Activated CD8-positive, alpha-beta memory T cell treated with anti-CD3 and anti-CD28 coated beads, Interleukin-2, amount 50 U/mL, for 1 hour (primary cell): Measurements from ENCODE around the gene VSIG10L2.

ENCODE experiments used
- DNase-seq: peaks from one replicate; pipeline ENCODE4 v3.0.0-alpha.2; 2020; ENCODE audit errors: extremely low read depth

Gene VSIG10L2

GRCh38 chr11:125929445-125930075 lies 16.3 kb upstream of the VSIG10L2 start:
- no peak for DNase-seq

DNA sequence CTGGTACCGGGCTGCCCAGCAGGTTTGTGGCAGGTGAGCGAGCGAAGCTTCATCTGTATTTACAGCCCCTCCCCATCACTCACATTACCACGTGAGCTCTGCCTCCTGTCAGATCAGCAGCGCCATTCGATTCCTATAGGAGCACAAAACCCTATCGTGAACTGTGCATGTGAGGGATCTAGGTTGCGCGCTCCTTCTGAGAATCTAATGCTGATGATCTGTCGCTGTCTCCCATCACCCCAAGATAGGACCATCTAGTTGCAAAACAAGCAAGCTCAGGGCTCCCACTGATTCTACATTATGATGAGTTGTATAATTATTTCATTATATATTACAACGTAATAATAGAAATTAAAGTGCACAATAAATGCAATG lies 15.8 kb upstream of the VSIG10L2 start:
- DNase-seq = no peak

- DNase-seq = no peak
These were observed 14.7 kb upstream of the VSIG10L2 start for GRCh38 chr11:125931116-125931515.

DNA sequence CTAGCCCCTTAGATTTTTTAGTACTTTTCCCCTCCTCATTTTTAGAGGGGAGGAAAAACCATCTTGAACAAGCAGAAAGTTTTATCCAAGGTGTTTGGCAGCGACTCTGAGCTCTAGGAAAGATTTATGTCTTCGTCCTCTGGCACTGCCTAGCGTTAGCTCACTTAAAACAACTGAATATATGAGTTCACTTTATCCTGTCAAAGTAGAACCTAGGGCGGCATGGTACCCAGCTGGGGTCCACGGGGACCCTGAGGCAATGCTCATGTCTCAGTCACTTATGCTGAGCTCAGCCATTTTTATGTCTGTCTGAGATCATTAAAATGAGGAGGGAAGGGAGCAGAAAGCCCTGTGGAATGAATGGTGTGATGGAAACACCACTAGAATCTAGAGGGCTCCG lies 14.2 kb upstream of the VSIG10L2 start:
- no peak for DNase-seq

DNA sequence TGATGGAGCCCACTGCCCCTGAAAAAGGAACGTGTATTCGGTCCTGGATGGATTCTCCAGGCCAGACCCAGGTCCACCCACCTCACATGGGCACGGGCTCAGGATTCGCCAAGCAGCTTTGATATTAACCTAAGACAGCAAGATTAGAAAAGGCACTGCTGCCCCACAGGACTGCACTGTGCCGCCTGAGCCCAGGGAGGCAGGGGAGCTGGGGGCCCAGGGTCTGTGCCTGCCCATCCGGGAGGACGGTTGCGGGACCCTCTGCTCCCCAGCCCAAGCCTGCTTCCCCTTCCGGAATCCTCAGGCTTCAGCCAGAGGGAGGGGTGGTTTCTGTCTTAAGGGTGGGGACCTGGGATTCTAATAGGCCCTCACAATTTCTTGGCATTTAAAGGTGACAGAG lies 13.5 kb upstream of the VSIG10L2 start:
- no peak for DNase-seq

DNA sequence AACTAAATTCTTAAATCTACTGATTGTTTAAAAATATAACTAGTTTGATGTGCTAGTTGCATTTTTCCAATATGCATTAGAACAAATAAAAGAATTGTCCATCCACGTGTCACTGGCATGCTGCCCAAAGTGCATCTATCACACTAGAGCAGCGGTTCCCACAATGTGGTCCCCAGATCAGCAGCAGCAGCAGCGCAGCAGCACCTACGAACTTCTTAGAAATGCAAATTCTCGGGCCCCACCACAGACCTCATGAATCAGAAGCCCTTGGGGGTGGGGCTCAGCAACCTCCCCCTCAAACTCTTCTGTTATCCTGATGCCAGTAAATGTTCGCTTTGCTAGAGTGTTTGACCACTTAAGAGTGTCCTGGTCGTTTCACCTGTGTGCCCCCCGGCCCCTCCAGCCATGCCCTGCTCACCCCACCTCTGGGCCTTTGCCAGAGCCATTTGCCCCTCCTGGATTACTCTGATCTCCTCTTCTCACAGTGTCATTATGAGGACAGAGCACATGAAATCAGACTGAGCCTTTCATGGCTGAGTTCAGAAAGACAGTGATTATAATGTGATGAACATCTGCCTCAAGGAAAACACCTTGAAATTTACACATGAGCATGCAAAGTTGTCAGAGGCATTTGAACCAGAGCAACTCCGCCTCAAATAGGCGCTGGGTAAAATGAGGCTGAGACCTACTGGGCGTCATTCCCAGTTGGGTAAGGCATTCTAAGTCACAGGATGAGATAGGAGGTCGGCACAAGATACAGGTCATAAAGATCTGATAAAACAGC lies 12.6 kb upstream of the VSIG10L2 start:
- no peak for DNase-seq

DNA sequence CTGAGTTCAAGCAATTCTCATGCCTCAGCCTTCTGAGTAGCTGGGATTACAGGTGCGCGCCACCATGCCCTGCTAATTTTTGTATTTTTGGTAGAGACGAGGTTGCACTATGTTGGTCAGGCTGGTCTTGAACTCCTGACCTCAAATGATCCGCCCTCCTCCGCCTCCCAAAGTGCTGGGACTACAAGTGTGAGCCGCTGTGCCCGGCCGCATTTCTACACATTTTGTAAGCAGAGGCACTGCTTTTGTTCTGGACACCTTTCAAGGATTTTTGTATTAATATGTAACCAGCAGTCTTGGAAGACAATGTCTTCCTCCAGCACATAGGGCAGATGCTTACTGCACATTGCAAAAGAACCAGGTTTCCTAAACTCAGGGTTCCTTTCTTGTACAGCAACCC lies 11.4 kb upstream of the VSIG10L2 start:
- DNase-seq = no peak

- DNase-seq = no peak
These were observed 10.8 kb upstream of the VSIG10L2 start for GRCh38 chr11:125935056-125935455.

DNA sequence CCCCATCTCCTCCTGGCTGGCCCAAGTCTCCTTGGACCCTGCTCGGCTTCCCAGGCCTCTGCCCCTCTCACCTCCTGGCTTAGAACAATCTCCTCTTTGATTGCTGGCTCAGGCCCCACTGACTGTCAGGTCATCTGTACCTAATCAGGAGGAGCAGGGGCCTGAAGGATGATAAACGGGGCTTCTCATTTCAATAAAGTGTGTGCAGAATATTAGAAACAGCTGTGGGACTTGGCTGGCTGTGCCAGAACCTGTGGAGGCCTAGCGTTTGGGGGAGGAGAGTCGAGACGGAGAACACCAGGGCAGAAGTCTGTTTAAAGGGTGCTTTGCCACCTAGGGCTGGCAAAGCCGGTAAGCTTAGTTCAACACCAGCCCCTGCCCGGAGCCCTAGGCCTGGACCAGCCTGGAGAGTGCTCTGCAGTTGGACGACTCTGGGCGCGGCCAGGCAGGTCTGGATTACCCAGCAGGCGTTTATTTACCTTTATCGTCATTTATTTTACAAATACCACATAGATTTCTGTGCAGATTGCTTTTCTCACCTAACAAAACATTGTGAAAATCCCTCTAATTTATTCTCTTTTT lies 10.1 kb upstream of the VSIG10L2 start:
- no peak for DNase-seq

DNA sequence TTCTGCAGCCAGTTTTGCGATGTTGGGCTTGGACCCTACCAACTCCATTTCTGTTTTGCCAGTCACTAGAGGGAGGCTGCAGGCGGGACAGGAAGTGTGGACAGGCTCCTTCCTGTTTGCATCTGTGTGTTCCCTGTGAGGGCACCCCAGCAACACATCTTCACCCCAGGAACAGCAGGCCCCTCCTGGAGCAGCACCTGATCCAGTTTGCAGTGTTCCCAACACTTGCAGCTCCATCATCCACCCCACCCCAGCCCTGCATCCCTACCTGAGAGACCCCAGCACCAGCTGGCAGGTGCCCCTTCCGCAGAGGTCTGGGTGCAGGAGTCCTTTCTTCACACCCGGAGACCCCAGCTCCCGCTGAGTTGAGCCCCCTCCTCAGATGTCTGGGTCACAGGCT lies 7.4 kb upstream of the VSIG10L2 start:
- DNase-seq = no peak

GRCh38 chr11:125939081-125939521 lies 6.7 kb upstream of the VSIG10L2 start:
- DNase-seq = no peak

DNA sequence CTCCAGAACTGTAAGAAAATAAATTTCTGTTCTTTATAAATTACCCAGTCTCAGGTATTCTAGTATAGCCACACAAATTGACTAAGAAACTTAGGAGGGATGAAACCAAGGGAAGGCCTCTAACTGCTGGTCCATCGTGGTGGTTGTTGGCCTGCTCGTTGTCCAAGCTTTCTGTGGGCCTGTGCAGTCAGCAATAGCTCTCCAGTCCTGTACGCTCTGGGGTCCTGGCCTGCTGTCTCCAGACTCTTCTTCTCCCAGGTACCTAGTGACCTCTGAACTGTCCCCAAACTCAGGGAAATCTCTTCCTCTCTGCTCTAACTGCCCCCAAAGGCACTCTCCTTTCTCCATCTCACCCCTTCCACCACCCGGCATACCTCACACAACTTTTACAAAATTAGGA lies 5.7 kb upstream of the VSIG10L2 start:
- DNase-seq = no peak

- DNase-seq = no peak
These were observed 4.6 kb upstream of the VSIG10L2 start for GRCh38 chr11:125941267-125941618.

DNA sequence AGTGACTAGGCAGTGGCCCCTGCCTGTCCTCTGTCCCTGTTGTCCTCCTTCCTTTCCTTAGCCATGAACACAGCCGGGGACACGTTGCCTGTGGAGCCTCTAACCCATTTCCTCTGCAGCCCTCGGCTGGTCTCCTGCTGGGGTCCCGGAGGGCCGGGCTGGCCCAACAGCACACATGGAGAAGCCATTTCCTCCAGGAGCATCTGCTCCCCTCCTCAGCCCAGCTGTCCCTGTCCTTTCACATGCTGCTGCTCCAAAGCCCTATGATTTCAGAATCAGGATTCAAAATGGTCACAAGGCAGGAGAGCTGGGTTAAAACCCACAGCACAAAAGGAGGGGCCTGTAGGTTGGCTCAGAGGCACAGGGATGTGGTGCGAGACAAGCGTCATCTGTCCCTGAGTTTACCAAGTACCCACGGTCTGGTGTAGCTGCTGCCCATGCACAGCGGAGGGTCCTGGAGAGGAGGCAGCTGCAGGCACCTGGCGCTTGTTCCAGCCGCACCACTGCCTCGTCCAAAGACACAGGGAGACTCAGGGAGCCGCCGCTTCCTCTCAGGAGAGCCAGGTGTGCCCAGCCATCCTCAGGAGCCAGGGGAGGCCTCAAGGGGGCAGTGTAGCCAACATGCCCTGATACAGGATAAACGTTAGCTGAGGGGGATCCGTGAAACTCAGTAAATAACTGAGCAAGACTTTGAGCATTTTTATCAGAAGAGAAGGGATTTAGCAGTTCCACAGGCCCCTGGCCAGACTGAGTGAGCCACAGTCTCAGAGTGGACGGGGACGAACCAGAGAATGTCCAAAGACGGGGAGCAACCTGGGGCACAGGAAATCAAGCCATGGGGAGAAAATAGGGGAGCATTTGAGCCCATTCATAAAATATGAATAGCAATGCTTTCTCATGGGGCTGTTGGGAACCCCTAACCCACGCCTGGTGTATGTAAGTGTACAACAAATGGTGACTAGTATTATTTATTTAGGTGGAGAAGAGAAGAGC lies 3.9 kb upstream of the VSIG10L2 start:
- DNase-seq = no peak

DNA sequence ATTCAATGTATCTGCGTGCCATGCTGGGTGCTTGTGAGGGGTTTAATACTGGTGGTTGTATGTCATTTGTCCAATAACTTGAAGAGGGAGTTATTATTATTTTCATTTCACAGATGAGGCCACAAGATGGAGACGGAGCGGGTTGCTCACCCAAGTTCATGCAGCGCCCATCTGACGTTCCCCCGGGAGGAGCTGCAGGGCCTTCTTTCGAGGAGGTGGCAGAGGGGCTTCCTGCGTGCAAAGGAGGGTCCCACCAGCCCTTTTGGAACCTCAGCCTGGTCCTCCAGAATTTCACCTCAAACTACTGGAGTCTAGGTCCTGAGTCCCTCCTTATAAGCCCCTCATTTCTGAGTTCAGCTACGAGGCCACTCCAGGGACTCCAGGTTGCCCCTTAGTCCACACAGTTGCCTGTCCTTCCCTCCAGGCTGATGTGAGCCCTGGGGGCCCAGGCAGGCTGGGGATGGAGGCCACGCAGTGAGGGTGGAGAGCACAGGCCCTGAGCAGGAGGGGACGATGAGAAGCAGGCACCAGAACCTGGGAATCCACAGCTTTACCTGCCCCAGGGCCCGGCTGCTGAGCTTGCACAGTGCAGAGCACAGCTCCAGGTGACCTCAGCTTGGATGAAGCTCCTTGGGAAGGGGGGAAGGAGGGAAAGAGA lies 2.9 kb upstream of the VSIG10L2 start:
- no peak for DNase-seq

DNA sequence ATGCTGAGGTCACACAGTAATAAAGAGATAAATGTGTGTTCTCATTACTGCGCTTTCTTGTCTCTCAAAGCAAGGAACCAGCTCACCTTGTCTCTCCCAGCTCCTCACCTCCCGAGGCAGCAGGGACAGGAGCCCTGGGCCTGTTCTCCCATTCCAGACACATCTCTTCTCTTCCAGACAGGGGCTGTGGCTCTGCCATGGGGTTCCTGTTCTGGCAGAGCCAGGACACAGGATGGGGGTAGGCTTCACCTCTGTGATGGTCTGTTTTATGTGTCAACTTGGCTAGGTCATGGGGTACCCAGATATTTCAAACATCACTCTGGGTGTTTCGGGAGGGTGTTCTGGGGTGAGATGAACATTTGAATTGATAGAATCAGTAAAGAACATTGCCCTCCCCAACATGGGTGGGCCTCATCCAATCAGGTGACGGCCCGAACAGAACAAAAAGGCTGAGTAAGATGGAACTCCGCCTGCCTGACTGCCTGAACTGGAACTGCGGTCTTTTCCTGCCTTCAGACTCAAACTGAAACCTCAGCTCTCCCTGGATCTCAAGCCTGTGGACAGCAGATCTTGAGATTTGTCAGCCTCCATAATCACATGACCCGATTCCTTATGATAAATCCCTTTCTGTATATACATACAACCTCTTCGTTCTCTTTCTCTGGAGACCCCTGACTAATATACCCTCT lies 2.0 kb upstream of the VSIG10L2 start:
- no peak for DNase-seq

- DNase-seq = no peak
These were observed 1.4 kb upstream of the VSIG10L2 start for GRCh38 chr11:125944350-125945010.

- DNase-seq = no peak
These were observed 640 bp upstream of the VSIG10L2 start for GRCh38 chr11:125945011-125945796.

DNA sequence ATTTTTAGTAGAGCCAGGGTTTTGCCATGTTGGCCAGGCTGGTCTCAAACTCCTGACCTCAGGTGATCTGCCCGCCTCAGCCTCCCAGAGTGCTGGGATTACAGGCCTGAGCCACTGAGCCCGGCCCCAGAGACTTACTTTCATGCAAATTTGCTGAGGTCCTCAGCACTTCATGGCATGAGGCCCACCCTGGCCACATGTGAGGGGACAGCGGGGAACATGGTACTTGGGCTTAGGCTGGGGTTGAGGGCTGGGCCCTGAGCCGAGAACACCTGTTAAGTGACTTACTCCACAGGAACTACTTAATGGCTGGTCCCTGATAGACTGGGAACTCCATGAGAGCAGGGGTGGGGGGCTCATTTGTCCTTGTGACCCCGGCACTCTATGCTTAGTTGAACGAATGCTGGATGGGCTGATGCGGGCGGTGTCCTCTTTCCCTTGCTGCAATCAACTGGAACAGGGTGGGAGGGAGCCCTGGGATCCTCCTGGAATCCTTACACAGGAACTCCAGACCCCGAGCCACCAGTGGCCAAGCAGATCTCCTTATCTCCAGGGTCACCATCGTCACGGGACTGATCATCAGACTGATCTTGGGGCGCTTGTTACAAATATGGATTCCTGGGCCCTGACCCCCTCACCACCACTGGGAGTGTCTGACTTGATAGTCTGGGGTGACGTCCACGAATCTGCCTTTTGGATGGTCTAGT lies 1.0 kb downstream of the VSIG10L2 start:
- DNase-seq = no peak
